Activated T-cell treated with anti-CD3 and anti-CD28 coated beads, Interleukin-2, amount 50 U/mL, for 72 hours (primary cell): ENCODE measurements around the gene FOXP1. TPM values are rescaled to one million over a fixed set of nuclear protein-coding genes. Genes with fewer than 3 reads are reported as not detected.

ENCODE experiments used
- ATAC-seq, 2 donors: fragments of 150-1000 bp; cut with Tn5 transposase; replicated peaks in 1 of 2; 2 replicates each; pipeline ENCODE4 v1.10.0; 2021; ENCODE audit warnings: moderate library complexity in 2 of 2, mild to moderate bottlenecking in 1 of 2
- DNase-seq, 2 donors: peaks; one replicate each; pipeline ENCODE4 v3.0.0; 2021 to 2022; ENCODE audit warnings: mixed read lengths in 1 of 2
- H3K27ac Mint-ChIP-seq: one replicate; pipeline ENCODE4 v1.8.0; 2022; ENCODE audit warnings: mild to moderate bottlenecking, moderate library complexity, mixed read lengths
- H3K27me3 Mint-ChIP-seq: one replicate; pipeline ENCODE4 v1.8.0; 2022; ENCODE audit warnings: low read depth, mixed read lengths
- H3K36me3 Mint-ChIP-seq, 2 donors: one replicate each; pipeline ENCODE4 v1.8.0; 2022; ENCODE audit warnings: mixed read lengths in 2 of 2, mild to moderate bottlenecking in 1 of 2; ENCODE audit not compliant: insufficient read depth in 2 of 2
- H3K4me1 Mint-ChIP-seq: one replicate; pipeline ENCODE4 v1.8.0; 2022; ENCODE audit warnings: low read depth, mixed read lengths
- H3K4me3 Mint-ChIP-seq, 2 donors: one replicate each; pipeline ENCODE4 v1.8.0; 2022; ENCODE audit warnings: mild to moderate bottlenecking in 2 of 2, mixed read lengths in 2 of 2, moderate library complexity in 2 of 2
- H3K9me3 Mint-ChIP-seq, 2 donors: one replicate each; pipeline ENCODE4 v1.8.0; 2022; ENCODE audit warnings: mixed read lengths in 2 of 2
- total RNA-seq, 2 donors: library from RNA; stranded (reverse); gene quantifications; one replicate each; pipeline ENCODE4 v1.2.3, GENCODE V29; 2022

Gene FOXP1
- total RNA-seq, 2 donors from 2014 or later: 124 to 156 TPM

GRCh38 chr3:71584394-71585011 is 975 bp upstream of the FOXP1 start:
- H3K36me3 Mint-ChIP-seq: peaks cover 7 to 8% of the 10 kb centered on the region in 2 donors
- ATAC-seq: peak; percentile 6 to 21
- peak overlapping the region; percentile 94 for H3K27ac Mint-ChIP-seq
- H3K4me1 Mint-ChIP-seq: peaks cover 64% of the 10 kb centered on the region
- peak; percentile 47 to 52 for DNase-seq
- peak overlapping the region; percentile 95 to 96 for H3K4me3 Mint-ChIP-seq
- H3K9me3 Mint-ChIP-seq: no peaks in the 10 kb centered on the region
- no peaks in the 10 kb centered on the region for H3K27me3 Mint-ChIP-seq

- Mint-ChIP-seq H3K9me3 (no peaks in the 10 kb centered on the region), H3K27me3 (no peaks in the 10 kb centered on the region), H3K4me3 (peak overlapping the region; percentile 94 to 96), H3K27ac (peak overlapping the region; percentile 97), H3K4me1 (peaks cover 66% of the 10 kb centered on the region), H3K36me3 (peaks cover 7 to 8% of the 10 kb centered on the region in 2 donors)
- peak; percentile 67 to 73 for DNase-seq
- peak; percentile 56 to 59 for ATAC-seq
Observed at GRCh38 chr3:71582612-71583565, 639 bp downstream of the FOXP1 start.

GRCh38 chr3:71582036-71582611 is 1.4 kb downstream of the FOXP1 start:
- Mint-ChIP-seq H3K27me3 (no peaks in the 10 kb centered on the region), H3K9me3 (no peaks in the 10 kb centered on the region), H3K27ac (peak overlapping the region; percentile 97), H3K4me1 (peaks cover 67% of the 10 kb centered on the region), H3K4me3 (peak overlapping the region; percentile 87 to 94), H3K36me3 (peaks cover 8 to 10% of the 10 kb centered on the region in 2 donors)
- ATAC-seq (peak; percentile 13 to 18), DNase-seq (peak; percentile 45 to 58)

GRCh38 chr3:71581457-71582035 is 2.0 kb downstream of the FOXP1 start:
- Mint-ChIP-seq H3K4me3 (peak overlapping the region; percentile 87 to 94), H3K27me3 (no peaks in the 10 kb centered on the region), H3K9me3 (no peaks in the 10 kb centered on the region), H3K27ac (peak overlapping the region; percentile 97), H3K4me1 (peaks cover 63% of the 10 kb centered on the region), H3K36me3 (peaks cover 8 to 11% of the 10 kb centered on the region in 2 donors)
- ATAC-seq (peak; percentile 40 to 43), DNase-seq (peak; percentile 51 to 59)

DNA sequence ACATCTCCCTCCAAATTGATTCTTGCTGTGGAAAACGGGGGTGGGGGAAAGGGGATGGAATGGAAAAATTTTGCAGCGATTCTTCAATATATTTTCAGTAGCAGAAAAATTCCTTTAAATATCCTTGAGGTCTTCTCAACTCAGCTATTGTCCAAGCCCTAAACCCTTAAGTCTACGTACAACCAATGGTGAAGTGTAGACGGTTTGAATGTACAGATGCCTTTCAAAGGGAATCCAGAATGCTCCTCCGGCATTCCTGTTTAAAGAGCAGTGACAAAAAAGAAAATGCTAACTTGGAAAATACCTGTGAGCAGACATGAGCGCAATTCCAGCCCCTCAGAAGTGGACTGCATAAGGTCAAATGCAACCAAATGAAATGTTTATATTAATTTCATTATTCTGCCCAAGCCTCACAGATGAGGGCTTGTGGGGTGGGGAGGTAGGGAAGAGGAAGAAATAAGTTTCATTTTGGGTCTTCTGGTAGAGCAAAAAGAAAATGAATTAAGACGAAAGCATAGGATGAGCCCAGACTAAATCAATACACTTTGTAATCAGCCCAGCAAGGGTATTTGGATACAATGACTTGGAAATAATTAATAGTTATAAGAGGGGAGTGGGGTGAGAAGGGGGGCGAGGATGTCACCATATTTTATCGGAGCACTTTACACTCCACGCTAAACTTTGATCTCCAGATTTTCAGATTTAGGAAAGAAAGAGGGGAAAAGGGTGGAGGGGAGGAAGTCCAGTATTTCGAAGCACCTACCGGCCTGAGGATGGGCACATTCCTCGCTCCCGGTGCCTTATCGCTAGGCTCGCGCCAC is 2.7 kb downstream of the FOXP1 start:
- Mint-ChIP-seq H3K4me1 (peaks cover 56% of the 10 kb centered on the region), H3K27me3 (no peaks in the 10 kb centered on the region), H3K27ac (peak overlapping the region; percentile 88), H3K9me3 (no peaks in the 10 kb centered on the region), H3K36me3 (peaks cover 8 to 11% of the 10 kb centered on the region in 2 donors), H3K4me3 (peak overlapping the region; percentile 87 to 94)
- DNase-seq: no peak
- ATAC-seq: no peak

DNA sequence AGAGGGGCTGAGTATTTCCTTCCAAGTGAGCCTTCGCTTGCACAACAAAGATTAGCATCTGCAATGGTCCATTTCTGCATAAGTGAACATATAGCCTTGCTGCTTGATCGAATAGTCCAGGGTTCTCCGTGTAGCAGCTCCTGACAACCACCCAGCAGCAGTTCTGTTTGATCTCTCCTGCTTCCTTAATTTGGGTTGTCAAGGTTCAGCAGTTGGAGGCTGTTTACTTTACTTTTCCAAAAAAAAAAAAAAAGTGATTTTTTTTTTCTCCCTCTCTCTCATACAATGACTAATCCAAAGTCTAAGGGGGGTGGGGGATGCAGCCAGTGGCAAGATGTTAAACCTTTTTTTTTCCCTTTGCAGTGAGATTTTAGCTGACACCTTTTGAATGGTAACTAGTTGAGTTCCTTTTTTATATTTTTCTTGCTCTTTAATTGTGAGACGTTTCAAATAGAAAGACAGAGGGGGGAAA is 3.6 kb downstream of the FOXP1 start:
- Mint-ChIP-seq H3K27ac (peak overlapping the region; percentile 42), H3K27me3 (no peaks in the 10 kb centered on the region), H3K4me1 (peaks cover 56% of the 10 kb centered on the region), H3K9me3 (no peaks in the 10 kb centered on the region), H3K36me3 (peaks cover 8 to 11% of the 10 kb centered on the region in 2 donors), H3K4me3 (peak overlapping the region; percentile 87 to 94)
- ATAC-seq (no peak), DNase-seq (no peak)

DNA sequence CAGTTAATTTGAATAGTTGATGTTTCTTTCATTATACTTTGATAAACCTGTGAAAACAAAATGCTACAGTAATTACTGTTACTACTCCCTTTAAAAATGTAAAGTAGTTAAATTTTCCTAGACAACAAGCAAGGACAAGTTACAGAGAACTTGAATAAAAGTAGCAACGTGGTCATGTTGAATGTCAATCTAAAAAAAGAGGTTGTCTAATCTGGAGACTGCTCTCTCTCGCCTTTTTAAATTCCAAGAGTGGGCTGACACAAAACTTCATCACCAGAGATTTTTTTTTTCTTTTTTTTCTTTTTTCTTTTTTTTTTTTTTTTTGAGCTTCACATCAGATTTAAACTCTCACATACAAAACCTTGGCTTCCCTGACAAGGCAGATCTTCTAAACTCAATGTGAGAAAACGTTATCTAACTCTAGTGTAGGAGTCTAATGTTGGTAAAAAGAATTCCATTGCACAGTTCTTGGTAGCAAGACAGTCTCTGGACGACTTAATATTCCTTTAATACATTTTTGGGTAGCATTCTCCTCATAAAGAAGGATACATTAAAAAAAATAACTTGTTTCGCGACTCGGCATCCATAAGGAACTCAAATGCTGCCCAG is 4.1 kb downstream of the FOXP1 start:
- ATAC-seq: no peak
- no peaks in the 10 kb centered on the region for H3K27me3 Mint-ChIP-seq
- peak overlapping the region; percentile 87 to 94 for H3K4me3 Mint-ChIP-seq
- H3K36me3 Mint-ChIP-seq: peaks cover 8 to 11% of the 10 kb centered on the region in 2 donors
- H3K9me3 Mint-ChIP-seq: no peaks in the 10 kb centered on the region
- peak overlapping the region; percentile 42 for H3K27ac Mint-ChIP-seq
- no peak for DNase-seq
- H3K4me1 Mint-ChIP-seq: peaks cover 51% of the 10 kb centered on the region

- peak overlapping the region in 1 of 2 donors; percentile 3 for H3K4me3 Mint-ChIP-seq
- H3K27me3 Mint-ChIP-seq: no peaks in the 10 kb centered on the region
- no peak overlapping the region for H3K27ac Mint-ChIP-seq
- H3K4me1 Mint-ChIP-seq: peaks cover 47% of the 10 kb centered on the region
- no peak for ATAC-seq
- peaks cover 8 to 9% of the 10 kb centered on the region in 2 donors for H3K36me3 Mint-ChIP-seq
- H3K9me3 Mint-ChIP-seq: no peaks in the 10 kb centered on the region
- no peak for DNase-seq
Observed at GRCh38 chr3:71578054-71578751, 5.3 kb downstream of the FOXP1 start.

GRCh38 chr3:71577011-71577410 is 6.5 kb downstream of the FOXP1 start:
- Mint-ChIP-seq H3K36me3 (peaks cover 2 to 9% of the 10 kb centered on the region in 2 donors), H3K4me1 (peaks cover 47% of the 10 kb centered on the region), H3K9me3 (no peaks in the 10 kb centered on the region), H3K27ac (no peak overlapping the region), H3K27me3 (no peaks in the 10 kb centered on the region), H3K4me3 (no peak overlapping the region)
- DNase-seq (no peak), ATAC-seq (no peak)

DNA sequence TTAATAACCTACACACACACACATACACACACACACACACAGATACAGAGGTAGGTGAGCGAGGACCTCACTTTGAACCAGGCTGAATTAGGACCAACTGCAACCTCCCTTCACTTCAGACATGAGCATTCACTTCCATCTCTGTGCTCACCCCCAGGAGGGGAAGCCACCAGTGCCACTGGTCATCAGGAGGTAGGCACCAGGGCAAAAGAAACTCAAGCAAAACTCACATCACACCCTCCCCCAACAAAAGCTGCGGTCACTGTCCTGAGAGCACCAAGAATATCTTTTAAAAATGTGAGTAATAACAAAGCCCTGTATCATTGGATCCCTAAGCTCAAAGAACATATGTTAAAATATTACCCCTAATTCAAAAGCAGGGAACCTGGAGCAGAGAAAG is 8.1 kb downstream of the FOXP1 start:
- Mint-ChIP-seq H3K36me3 (peaks cover 0 to 5% of the 10 kb centered on the region in 2 donors), H3K9me3 (no peaks in the 10 kb centered on the region), H3K4me1 (peaks cover 38% of the 10 kb centered on the region), H3K4me3 (no peak overlapping the region), H3K27ac (no peak overlapping the region), H3K27me3 (no peaks in the 10 kb centered on the region)
- ATAC-seq (no peak), DNase-seq (no peak)

DNA sequence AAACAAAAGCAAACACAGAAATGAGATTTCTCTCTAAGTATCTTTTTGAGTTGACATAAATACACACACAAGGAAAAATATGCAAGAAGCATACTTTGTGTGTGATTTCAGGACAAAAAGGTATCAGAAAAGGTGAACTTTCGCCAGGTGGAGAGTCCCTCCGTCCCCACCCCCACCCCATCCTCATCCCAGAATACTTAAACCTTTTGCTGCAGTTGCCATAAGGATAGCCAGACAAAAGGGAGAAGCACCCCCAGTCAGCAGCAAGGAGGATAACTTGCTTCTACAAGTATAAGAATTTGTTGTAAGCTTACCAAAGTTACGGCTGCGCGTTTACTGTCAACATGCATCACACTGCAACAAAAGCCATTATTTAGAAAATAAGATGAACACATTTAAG is 10.3 kb downstream of the FOXP1 start:
- no peak for ATAC-seq
- H3K4me3 Mint-ChIP-seq: no peak overlapping the region
- H3K36me3 Mint-ChIP-seq: peaks cover 0 to 5% of the 10 kb centered on the region in 2 donors
- H3K27ac Mint-ChIP-seq: no peak overlapping the region
- H3K9me3 Mint-ChIP-seq: no peaks in the 10 kb centered on the region
- peaks cover 25% of the 10 kb centered on the region for H3K4me1 Mint-ChIP-seq
- DNase-seq: no peak
- H3K27me3 Mint-ChIP-seq: no peaks in the 10 kb centered on the region
